Fibroblast of the conjunctiva (primary cell): ENCODE data around the gene VPS35.
A peak's percentile ranks its signal among the peaks of the same experiment; 100 is the strongest.
"Not testable (repeated sequence)": the region's sequence is repeated elsewhere in the genome, so short reads cannot be mapped to it uniquely, and the experiment has no call there.

Experiments used
- DNase-seq: peaks from one replicate; pipeline ENCODE4 v3.0.0-alpha.2; 2010; ENCODE audit warnings: low read depth

Gene VPS35

DNA sequence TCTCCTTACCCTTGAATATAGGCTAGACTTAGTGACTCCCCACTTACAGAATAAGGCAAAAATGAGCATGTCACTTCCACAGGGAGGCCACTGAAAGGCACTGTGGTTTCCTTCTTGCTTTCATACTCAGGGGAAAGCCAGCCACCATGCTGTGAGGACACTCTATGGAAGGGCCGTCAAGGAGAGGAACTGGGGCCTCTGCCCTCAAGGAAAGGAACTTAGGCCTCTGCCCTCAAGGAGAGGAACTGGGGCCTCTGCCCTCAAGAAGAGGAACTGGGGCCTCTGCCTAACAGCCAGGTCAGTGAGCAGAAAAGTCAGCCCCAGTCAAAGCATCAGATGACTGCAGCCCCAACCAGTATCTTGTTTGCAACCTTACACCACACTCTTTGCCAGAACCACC is 30.1 kb downstream of the VPS35 start:
- DNase-seq: no peak

DNA sequence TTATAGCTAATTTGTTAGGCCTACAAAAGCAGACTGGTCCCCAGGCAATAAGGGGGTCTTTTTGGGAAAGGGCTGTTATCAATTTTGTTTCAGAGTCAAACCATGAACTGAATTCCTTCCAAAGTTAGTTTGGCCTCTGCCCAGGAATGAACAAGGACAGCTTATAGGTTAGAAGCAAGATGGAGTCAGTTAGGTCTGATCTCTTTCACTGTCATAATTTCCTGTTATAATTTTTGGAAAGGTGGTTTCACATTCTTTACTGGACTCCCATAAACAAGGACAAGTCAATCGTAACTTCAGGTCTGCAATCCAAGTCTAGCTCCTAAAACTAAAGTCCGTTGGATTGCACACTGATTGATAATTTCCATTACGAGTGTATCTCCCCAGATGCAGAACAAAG is 37.7 kb downstream of the VPS35 start:
- DNase-seq: no peak

DNA sequence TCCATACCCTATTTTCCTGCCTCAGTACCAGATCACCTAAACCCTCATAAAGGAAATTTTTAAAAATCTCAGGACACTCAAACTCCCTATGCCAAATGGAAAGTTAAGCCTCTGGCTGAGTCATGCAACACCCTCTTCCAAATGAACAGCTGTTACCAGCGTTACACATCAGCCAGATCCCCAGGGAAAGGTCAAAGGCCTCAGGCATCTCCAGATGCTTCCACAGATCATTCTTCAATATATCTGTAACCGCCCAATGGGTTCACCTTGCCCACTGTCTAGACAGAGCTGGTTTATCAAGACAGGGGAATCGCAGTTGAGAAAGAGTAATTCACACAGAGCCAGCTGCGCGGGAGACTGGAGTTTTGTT is 38.7 kb downstream of the VPS35 start:
- DNase-seq: peak; percentile 43

DNA sequence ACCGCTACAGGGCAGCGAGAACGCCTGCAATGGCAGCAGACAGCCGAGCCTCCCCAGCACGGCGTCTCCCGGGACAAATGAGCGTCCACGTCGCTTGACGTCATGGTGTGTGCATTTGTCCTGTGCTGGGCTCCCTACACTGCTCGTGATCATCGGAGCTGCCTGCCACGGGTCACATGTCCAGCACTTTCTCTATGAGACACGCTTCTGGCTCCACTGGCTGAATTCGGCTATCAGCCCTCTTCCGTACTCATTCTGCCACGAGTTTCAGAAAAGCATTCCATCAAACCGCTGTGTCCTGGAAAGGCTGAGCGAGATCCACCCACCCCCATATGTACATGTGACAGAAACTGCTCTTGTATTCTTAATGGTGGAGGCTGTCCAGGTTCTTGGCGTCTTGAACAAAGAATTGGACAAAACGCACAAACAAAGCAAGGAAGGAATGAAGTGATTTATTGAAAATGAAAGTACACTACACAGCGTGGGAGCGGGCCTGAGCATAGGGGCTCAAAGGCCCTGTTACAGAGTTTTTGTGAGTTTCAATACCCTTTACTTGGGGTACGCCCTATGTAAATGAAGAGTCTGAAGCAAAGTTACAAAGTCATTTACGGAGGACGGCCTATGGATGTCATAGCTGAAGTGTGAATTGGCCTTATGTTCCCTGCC is 39.3 kb downstream of the VPS35 start:
- no peak for DNase-seq

DNA sequence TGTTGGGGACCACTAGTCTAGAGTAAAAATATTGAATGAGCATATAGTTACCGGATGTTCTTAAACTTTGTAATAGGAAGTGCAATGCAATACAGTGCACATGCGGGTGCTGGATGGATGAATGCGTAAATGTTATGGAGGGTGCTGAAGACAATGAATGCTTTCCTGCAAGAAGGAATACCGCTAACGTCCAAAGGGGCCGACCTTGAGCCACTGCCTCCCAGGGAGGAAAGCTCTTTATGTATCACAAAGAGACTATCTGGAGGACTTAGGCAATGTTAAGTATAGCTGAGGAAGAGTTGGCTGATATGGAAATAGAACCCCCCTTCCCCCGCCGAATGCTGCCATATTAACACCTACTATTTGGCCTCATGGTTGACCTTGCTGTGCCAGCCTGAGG is 40.3 kb downstream of the VPS35 start:
- DNase-seq: no peak

DNA sequence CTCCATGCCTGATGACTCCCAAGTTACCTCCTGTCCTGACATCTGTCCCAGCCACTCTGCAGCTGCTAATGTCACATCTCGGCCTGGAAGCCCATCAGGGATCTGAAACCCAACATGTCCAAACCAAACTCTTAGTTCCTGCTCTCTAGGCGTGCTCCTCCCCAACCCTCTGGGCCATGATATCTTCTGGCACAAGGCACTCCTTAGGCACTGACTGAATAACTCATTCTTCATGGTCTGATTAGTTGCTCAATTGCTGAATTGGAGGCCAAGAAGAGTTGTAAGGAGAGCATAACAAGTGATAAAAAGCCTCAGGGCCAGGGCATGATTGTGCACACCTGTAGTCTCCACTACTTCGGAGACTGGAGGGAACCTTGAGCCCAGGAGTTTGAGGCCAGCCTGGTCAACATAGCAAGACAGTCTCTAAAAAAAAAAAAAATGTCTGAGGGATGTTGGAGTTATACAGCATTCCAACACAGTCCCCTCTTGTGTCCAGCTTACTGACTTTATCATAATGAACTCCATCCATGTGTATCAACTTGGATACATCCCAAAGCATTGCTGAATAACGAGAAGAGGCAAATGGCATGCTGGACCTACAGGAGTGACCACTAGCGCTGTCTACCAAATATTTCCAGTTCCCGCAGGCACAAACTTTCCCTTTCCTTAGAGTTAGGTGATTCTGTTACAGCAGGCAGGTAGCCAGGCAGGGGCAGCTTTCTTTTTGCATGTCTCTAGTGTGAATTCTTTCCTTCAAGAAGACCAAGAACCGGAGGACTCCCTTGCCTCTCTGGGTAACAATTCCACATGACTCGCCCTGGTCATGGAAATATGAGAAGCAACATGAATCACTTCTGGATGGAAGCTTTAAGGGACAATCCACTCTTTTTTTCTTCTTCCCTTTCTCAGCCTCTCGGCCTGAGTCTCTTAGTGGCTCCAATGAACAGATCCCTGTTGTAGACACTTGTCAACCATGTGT is 49.7 kb downstream of the VPS35 start:
- no peak for DNase-seq

DNA sequence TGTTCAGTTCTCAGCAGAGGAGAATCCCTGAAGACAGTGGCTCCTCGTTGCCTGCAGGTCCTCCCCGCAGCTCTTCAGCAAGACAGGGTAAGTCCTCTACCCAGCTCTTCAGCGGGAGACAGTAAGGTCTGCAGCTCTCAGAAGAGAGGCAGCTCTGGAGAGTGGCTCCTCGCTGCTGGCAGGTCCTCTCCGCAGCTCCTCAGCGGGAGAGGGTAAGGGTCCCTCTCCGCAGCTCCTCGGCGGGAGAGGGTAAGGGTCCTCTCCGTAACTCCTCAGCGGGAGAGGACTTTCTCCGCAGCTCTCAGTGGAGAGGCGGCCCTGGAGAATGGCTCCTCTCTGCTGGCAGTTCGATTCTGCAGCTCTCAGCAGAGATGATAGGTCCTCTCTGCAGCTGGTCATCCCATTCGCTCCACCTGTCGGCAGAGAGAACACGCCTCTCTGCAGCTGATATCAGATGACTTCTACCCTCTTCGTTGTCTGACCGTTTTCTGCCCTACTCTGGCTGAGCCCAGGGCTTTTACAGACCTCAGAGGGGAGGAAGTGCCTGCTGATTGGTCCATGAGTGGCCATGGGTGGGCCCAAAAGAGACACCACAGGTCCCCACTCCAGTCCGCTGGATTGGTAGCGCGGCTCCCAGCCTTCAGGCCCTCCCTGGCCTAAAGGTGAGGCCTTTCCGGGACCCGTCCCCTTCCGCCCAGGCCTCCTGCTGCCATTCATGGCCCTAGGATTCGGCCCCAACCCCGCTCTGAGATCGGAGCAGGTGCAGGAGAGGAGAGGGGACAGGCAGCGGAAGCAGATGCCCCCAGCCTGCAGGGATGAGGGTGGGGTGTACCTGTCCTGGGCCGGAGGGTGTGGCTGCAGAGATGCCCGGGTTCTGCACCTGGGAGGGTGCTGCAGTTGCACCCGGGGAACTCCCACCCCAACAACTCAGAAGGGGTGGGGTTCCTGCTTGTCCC is 55.9 kb downstream of the VPS35 start:
- no peak for DNase-seq

DNA sequence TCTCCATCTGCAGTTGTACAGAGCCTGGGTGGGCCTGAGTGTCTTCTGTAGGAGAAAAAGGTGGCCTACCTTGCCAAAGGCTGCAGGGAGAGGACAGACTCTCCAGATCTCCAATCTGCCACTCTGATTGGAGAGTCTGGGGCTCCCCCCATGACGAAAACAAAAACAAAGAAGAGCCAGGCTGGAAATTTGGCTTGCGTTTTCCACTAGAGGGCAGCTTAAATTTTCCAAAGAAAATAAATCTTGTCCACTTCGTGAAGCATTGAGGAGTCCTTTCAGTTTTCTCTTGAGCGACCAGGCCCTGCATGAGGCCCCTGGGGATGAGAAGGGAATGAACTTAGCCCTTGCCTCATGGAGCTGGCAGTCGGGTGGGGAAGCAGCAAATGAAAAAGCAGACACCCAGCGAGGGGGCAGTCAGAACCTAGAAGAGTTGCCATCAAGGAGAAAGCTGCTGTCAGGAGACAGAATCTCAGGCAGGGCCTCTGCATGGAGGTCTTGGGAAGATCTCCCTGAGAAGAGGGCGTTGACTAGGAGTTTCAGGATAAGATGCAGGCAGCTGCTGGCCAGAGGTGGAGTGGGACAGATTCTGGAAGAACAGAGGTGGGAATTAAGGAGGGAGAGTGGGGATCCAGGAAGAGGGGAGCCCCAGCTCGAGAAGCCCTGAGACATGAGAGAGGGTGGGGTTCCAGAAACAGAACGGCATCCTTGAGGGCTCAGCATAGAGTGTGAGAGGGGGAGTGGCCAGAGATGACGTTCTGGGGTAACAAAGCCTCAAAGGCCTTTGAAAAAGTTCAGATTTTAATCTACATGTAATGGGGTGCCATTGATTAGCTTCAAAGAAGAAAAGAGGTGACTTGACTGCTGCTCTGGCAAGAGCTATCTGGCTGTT is 59.4 kb downstream of the VPS35 start:
- peak; percentile 38 for DNase-seq

DNA sequence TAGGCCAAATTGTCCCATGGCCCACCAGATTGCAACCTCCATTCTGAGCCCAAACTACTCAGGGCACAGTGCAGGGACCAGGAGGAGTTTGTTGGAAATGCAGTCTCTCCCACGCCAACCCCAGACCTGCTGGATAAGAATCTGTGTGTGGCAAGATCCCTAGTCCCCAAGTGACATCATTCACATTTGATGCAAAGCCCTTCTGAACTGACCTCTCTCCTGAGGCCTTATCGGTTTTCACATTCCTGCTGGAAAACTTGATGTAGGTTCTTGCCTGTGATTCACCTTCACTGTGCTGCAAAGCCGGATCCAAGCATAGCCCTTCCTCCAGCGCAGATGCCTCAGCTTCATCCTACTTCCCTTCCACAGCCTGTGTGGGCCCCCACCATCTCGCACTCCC is 61.2 kb downstream of the VPS35 start:
- DNase-seq: no peak

DNA sequence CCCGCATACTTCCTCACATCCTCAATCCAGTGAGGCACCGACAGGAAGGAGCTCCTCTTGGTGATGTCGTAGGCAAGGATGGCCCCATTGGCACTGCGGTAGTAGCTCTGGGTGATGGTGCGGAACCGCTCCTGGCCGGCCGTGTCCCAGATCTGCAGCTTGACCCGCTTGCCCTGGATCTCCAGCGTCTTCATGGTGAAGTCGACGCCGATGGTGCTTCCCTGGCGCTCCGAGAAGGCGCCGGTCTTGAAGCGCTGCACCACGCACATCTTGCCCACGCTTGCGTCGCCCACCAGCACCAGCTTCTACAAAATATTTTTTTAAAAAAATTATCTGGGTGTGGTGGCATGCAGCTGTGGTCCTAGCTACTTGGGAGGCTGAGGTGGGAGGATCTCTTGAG is 62.3 kb downstream of the VPS35 start:
- not testable (repeated sequence) for DNase-seq

DNA sequence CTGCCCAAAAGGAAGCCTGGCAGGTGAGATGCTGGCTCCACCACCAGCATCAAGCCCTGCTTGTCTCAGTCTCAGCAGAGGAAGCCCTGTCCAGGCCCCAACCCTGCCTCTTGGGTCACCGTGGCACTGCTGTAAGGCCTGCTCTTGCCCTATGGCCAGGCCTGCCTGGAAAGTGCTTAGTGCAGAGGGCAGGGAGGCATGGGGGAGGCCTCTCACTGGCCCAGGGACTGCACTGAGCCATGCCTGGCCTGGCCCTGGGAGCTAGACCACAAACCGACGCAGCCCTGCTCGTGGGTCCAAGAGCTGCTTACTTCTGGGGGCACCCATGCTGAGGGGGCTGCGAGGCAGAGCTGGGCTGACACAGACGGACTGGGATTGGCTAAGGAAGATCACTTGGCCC is 64.1 kb downstream of the VPS35 start:
- DNase-seq: not testable (repeated sequence)

DNA sequence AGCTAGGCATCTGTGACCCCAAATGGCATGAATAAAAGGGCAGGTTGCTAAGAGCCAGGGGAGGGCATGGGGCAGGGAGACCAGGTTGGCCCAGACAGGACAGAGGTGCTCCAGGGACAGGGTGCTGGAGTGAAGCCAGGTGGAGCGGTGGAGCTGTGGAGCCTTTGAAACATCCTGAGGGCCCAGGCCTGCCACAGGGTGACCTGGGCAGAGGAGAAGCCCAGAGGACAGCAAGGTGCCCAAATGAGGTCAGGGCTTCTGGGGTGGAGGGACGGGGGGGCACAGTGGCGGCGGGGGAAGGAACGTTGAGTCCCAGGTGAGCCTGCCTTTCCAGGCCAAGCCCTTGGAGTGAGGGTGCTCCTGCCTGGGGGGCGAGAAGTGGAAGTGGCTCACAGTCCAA is 65.3 kb downstream of the VPS35 start:
- DNase-seq: not testable (repeated sequence)

DNA sequence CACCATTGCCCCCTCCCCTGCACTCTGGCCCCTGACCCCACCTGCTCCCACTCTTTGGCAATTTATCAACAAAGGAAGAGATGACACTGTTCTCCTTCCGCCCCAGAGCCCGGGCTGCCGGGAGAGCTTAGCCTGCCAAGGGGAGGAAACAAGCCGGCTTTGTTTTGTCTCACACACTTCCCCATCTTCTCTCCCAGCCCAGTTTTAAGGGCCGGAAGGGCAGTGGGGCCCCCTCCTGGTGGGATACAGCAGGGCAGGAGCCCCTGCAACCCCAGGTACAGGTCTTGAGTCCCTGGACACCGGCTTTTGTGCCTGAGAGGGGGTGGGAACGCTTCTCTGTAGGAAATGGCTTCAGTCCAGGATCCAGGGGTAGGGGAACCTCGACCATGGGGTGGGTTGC is 65.7 kb downstream of the VPS35 start:
- not testable (repeated sequence) for DNase-seq

DNA sequence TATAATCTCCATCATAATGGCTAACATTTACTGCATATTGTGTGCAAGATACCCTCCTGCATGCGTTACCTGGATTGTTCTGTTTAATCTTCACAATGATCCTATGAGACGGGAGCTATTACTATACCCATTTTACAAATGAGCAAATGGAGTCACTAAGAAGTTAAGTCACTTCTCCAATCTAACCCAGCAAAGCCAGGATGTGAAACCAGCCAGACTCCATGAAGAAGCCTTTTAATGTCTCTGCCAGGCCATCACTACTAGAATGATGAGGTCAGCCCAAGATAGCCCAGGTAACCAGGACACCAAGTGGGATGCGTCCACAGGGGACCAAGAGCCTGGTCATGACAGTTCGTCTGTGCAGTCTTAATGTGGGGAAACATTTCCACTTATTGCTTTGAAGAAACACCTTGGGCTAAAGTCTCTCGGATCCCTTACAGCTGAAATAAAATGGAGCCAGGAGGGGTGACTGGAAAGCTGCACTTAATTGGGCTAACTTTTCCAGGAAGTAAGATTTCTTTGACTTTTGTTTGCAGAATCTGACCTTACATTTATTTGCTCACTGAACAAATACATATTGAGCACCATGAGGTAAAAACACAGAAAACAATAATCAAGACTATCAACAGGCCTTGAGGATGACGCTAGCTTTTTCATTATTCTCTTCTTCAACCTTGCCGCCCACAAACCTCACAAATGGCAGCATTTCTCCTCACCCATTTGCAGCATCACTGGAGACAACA is 66.9 kb downstream of the VPS35 start:
- no peak for DNase-seq

DNA sequence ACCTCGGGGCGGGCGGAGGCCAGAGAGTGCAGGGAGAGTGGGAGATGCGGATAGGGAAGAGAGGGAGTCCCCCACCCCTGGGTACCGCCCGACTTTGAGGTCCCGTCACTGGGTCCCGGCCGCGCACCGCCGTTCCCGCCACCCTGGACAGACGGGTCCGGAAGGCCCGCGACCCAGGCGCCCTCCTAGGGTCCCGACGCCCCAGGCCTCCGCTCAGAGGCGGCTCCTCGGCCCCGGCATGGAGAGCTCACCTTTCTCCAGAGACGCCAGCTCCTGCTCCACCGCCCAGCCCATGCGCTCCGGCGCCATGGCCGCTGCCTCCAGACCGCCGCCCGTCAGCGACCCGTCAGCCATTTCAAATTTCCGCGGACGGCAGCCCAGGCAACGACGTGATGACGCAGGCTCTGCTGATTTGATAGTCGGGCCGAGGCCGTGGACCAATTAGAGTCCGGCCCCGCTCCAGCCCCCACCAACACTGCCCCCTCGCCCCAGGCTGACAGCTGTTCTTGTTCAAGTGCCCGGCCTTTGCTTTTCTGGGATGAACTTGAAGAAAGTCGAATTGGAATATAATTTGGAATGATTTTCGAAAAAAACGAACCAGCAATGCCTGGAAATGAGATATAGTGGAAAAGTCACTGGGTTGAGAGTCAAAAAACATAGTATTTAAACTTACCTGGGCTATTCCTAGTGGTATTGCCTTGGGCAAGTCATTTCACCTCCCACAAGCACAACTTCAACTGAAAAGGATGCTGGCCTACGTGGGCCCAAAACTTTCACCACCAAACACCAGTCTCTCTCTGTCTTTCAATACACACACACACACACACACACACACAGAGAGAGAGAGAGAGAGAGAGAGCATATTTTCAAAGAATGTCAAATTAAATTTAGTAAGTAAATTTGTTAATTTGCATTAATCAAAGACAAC is 67.7 kb downstream of the VPS35 start, which contains the start of gene SHCBP1:
SHCBP1 (minus strand) TSS at position 374 of the 928 bp plus-strand sequence; CDS start at position 354, 20 bp downstream.
- DNase-seq: peak; percentile 77

DNA sequence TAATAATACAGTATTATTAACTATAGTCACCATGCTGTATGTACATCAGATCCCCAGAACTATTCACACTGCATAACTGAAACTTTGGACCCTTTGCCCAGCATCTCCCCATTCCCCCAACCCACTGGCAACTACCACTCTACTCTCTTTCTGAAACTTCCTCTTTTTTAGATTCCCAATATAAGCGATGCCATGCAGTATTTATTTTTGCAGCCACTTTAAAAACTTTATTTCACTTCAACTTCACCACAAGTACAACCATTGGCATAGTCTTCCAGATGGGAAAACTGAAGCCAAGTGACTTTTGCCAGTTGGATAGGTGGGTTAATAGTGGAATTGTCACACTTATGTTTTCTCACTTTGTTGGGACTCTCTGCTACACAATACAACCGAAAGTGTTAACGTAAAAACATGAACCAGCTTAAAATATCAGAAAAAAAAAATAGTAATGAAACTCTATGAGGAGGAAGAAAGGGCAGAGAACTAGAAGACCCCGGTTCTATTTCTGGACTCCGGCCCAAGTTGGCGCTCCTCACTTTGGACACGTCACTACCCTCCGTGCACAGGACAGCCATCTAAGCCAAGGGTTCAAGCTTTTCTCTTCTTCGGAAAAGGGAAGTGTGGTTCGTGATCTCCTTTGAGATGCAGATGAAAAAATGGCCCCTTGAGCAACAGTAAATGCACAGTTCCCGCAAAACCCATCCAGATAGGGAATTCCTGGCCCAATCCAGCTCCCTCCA is 68.5 kb downstream of the VPS35 start:
- no peak for DNase-seq

DNA sequence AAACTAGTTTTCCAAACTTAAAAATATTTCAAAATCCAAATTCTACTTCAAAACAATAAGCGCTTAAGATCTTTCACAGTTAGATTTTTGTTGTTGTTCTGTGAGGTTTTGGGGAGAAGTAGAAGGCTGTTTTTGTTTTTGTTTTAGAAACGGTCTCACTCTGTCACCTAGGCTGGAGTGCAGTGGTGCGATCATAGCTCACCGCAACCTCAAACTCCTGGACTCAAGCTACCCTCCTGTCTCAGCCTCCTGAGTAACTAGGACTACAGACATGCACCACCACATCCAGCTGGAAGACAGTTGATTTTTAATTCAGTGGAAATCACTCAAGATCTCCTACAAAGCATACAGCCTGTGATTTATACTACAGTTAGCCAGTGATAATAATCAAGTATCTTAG is 70.5 kb downstream of the VPS35 start:
- no peak for DNase-seq

DNA sequence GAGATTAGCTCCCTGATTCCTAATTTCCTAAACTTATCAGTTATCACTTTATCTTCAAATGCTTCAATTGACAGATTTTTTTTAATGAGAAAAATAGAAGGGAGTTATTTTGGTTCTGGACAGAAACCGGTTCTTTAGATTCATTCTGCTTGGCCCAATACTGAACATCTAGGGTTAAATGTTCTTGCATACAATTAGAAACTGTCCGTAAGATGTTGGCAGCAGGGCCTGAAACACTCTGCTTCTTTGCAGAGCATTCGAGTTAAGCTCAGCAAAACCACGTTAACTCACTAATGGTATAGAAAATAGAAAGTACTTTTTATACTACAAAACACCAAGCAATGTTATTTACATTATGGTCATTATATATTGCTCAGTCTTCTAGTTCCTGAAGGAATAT is 75.0 kb downstream of the VPS35 start:
- no peak for DNase-seq

DNA sequence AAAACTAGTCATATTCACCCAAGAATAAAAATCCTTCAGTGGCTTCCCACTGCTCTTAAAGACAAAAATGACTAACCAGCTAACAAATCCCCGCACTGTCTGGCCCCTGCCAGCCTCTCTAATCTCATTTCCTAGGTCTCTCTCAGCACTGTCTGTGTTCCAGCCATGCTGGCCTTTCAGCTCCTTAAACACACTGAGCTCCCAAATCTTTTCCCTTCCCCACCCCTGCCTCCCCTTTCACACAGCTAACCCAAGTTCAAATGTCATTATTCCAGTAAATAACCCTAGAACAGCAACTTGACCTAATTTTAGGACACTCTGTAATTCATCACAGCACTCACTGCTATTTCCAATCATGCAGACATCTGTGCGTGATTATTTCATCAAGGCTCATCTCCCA is 75.6 kb downstream of the VPS35 start:
- DNase-seq: no peak
